ENCODE results near the gene UAP1. TPM values are rescaled to one million over a fixed set of nuclear protein-coding genes. Genes with fewer than 3 reads are reported as not detected.

The UAP1 gene
- total RNA-seq, 1 experiment from 2014 or later = 26.9 TPM

DNA sequence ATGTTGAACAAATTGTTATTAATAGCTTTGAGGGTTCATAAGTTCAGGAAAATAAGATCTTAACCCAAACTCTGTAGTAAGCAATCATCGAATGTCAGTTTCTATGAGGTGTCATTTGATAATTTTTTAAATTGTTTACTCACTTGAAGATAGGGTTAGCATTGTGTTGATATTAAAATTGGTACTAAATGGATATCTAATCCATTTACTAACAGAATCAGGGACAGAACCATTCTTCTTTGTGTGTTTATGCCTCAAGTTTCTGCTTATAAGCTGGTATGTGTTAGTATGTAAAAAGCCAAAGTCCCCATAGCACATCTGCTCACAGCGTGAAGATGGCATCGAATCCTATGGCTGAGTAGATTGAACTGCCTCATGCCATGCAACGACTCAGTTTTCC is 84.1 kb downstream of the UAP1 start:
- H4K20me1 ChIP-seq (ENCODE audit: control insufficient read depth, insufficient read depth, insufficient read length) = no peaks in the 10 kb centered on the region
- H3K27ac ChIP-seq (ENCODE audit: insufficient read length, low read depth, low read length) = no peak overlapping the region
- Mint-ChIP-seq H3K4me3 (no peak overlapping the region), H3K4me1 (peaks cover 3 to 4% of the 10 kb centered on the region in 2 experiments; a peak in 1 of 4 replicates), H3K36me3 (ENCODE audit: insufficient read depth in 1 of 3, low read depth in 3 of 3) (no peaks in the 10 kb centered on the region), H3K27ac (no peak overlapping the region), H3K9me3 (no peaks in the 10 kb centered on the region), H3K27me3 (ENCODE audit: low read depth) (no peaks in the 10 kb centered on the region; the same call in 1 of the 2 replicates)
- H3K79me1 ChIP-seq (ENCODE audit: insufficient read depth, low read depth, low read length, poor library complexity, severe bottlenecking) = no peaks in the 10 kb centered on the region
- H3K23ac ChIP-seq (ENCODE audit: insufficient read length, low read depth, low read length) = no peak overlapping the region
- H2BK15ac ChIP-seq (ENCODE audit: low read depth, low read length) = no peak overlapping the region
- H3K4me2 ChIP-seq (ENCODE audit: insufficient read depth, insufficient read length, low read length) = no peak overlapping the region
- no peak overlapping the region for H4K91ac ChIP-seq (ENCODE audit: insufficient read length, low read depth, low read length)
- H2BK120ac ChIP-seq (ENCODE audit: low read depth, low read length, poor library complexity, severe bottlenecking) = no peak overlapping the region
- H4K8ac ChIP-seq (replicated peaks; ENCODE audit: insufficient read length, low read depth, low read length) = no peak overlapping the region
- no peak overlapping the region for H3K18ac ChIP-seq (ENCODE audit: insufficient read length, low read depth, low read length)
- no peak overlapping the region for H2BK12ac ChIP-seq (ENCODE audit: insufficient read length, low read depth, low read length)
- no peak overlapping the region for H2BK20ac ChIP-seq (ENCODE audit: low read depth, low read length, poor library complexity, severe bottlenecking)
- no peak overlapping the region for H2BK5ac ChIP-seq (ENCODE audit: insufficient read length, low read length)
- TF ChIP-seq, protein P1, sequence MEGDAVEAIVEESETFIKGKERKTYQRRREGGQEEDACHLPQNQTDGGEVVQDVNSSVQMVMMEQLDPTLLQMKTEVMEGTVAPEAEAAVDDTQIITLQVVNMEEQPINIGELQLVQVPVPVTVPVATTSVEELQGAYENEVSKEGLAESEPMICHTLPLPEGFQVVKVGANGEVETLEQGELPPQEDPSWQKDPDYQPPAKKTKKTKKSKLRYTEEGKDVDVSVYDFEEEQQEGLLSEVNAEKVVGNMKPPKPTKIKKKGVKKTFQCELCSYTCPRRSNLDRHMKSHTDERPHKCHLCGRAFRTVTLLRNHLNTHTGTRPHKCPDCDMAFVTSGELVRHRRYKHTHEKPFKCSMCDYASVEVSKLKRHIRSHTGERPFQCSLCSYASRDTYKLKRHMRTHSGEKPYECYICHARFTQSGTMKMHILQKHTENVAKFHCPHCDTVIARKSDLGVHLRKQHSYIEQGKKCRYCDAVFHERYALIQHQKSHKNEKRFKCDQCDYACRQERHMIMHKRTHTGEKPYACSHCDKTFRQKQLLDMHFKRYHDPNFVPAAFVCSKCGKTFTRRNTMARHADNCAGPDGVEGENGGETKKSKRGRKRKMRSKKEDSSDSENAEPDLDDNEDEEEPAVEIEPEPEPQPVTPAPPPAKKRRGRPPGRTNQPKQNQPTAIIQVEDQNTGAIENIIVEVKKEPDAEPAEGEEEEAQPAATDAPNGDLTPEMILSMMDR (conservative IDR thresholded peaks at IDR 0.05) = no peak
- no peak overlapping the region for H3K9ac ChIP-seq (ENCODE audit: extremely low read depth, insufficient read length, low read length)
- no peak overlapping the region for H3T11ph ChIP-seq (ENCODE audit: low read length)
- H3K4ac ChIP-seq (ENCODE audit: low read depth, low read length) = no peak overlapping the region
- no peak overlapping the region for H2AK5ac ChIP-seq (ENCODE audit: insufficient read length, low read length)
- H3K4me1 ChIP-seq (ENCODE audit: insufficient read depth, low read length) = no peaks in the 10 kb centered on the region
- no peaks in the 10 kb centered on the region for H3K23me2 ChIP-seq (ENCODE audit: insufficient read length, low read depth, low read length, poor library complexity, severe bottlenecking)
- H3K14ac ChIP-seq (ENCODE audit: insufficient read depth, low read length) = no peak overlapping the region
- WGBS (ENCODE audit: extremely low coverage, insufficient read length, low lambda C conversion rate) = no CpG with 5 or more reads among the region's 4 CpGs
- no peaks in the 10 kb centered on the region for H3K79me2 ChIP-seq (ENCODE audit: insufficient read depth, low read length)
- H3K9me3 ChIP-seq (ENCODE audit: control insufficient read depth, low read depth, low read length) = no peaks in the 10 kb centered on the region
- H4K5ac ChIP-seq (ENCODE audit: insufficient read length, low read depth, low read length) = no peak overlapping the region
- DNase-seq = no peak
- no peaks in the 10 kb centered on the region for H3K27me3 ChIP-seq (ENCODE audit: insufficient read depth, low read length)
- no peak overlapping the region for H2AFZ ChIP-seq (ENCODE audit: low read length)
- no peak overlapping the region for H3K56ac ChIP-seq (ENCODE audit: insufficient read length, low read depth, low read length)

All from H9 (cell line).